Measurements from ENCODE around the gene ST14.

The ST14 gene

GRCh38 chr11:130150790-130151189, 8.8 kb upstream of the ST14 start:
- no peak for TF ChIP-seq FOXK2 (IDR thresholded peaks at IDR 0.05)
- no peak for TF ChIP-seq ARNT (IDR thresholded peaks at IDR 0.05)
- no peak for TF ChIP-seq ZNF384 (IDR thresholded peaks at IDR 0.05)
- no peak for TF ChIP-seq CTBP1 (IDR thresholded peaks at IDR 0.05; ENCODE audit: borderline replicate concordance)
- no peak for TF ChIP-seq SP1 (IDR thresholded peaks at IDR 0.05)
- no peak for TF ChIP-seq FOXM1 (IDR thresholded peaks at IDR 0.05; ENCODE audit: borderline replicate concordance)
- no peak for TF ChIP-seq BHLHE40 (IDR thresholded peaks at IDR 0.05; ENCODE audit: borderline replicate concordance)
- TF ChIP-seq ELF4 (IDR thresholded peaks at IDR 0.05), result no peak
- TF ChIP-seq NFRKB (IDR thresholded peaks at IDR 0.05), result no peak
- ChIA-PET POLR2A (interaction anchor here (0.5 kb wide), 1 partner anchor 35 kb away, joined by 3 read pairs; no protein-coding TSS in a partner anchor), CTCF (interaction anchor here (0.7 to 1.0 kb wide), 3 partner anchors 18 to 258 kb away, joined by 3 read pairs; no protein-coding TSS in a partner anchor)
- DNase-seq (ENCODE audit: extremely low spot score), result no peak

DNA sequence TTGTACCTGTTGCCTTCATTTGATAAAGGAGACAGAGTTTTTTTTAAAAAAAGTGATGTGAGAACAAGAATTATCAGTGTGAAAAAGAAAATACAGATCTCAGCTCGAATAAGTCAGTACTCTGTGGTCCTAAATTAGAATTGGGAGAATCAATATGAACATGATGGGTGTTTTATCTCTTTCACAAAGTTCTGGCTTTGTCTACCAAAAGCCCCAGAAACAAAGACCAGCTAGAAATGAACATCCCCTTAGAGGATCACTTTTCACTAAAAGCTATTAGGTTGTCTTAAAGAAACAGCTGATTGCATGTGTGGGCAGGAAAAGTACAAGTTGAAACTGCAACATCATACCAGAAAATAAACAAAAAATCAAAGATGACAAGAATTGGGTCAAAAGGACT, 8.4 kb upstream of the ST14 start:
- TF ChIP-seq ELF4 (IDR thresholded peaks at IDR 0.05), result no peak
- no peak for TF ChIP-seq ARNT (IDR thresholded peaks at IDR 0.05)
- TF ChIP-seq FOXA1 (IDR thresholded peaks at IDR 0.05), result no peak
- TF ChIP-seq L3MBTL2 (conservative IDR thresholded peaks at IDR 0.05), result no peak
- no peak for TF ChIP-seq SP1 (IDR thresholded peaks at IDR 0.05)
- no peak for TF ChIP-seq HDGF (IDR thresholded peaks at IDR 0.05; ENCODE audit: borderline replicate concordance)
- TF ChIP-seq FOXK2 (IDR thresholded peaks at IDR 0.05), result no peak
- no peak for TF ChIP-seq FOXM1 (IDR thresholded peaks at IDR 0.05; ENCODE audit: borderline replicate concordance)
- TF ChIP-seq, protein P1, sequence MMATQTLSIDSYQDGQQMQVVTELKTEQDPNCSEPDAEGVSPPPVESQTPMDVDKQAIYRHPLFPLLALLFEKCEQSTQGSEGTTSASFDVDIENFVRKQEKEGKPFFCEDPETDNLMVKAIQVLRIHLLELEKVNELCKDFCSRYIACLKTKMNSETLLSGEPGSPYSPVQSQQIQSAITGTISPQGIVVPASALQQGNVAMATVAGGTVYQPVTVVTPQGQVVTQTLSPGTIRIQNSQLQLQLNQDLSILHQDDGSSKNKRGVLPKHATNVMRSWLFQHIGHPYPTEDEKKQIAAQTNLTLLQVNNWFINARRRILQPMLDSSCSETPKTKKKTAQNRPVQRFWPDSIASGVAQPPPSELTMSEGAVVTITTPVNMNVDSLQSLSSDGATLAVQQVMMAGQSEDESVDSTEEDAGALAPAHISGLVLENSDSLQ (IDR thresholded peaks at IDR 0.05), result no peak
- TF ChIP-seq ZNF384 (IDR thresholded peaks at IDR 0.05), result no peak
- no peak for TF ChIP-seq TARDBP (IDR thresholded peaks at IDR 0.05)
- no peak for TF ChIP-seq NFRKB (IDR thresholded peaks at IDR 0.05)
- no peak for TF ChIP-seq BHLHE40 (IDR thresholded peaks at IDR 0.05; ENCODE audit: borderline replicate concordance)
- TF ChIP-seq LEF1 (IDR thresholded peaks at IDR 0.05; ENCODE audit: borderline replicate concordance), result no peak
- TF ChIP-seq SUZ12 (IDR thresholded peaks at IDR 0.05), result no peak
- no peak for TF ChIP-seq CTBP1 (IDR thresholded peaks at IDR 0.05; ENCODE audit: borderline replicate concordance)
- CTCF ChIA-PET, result interaction anchor here (0.7 kb wide), 2 partner anchors 62 to 258 kb away, joined by 3 read pairs; no protein-coding TSS in a partner anchor
- POLR2A ChIA-PET, result interaction anchor here (0.5 kb wide), 1 partner anchor 34 kb away, joined by 3 read pairs; no protein-coding TSS in a partner anchor
- no peak for DNase-seq (ENCODE audit: extremely low spot score)

DNA sequence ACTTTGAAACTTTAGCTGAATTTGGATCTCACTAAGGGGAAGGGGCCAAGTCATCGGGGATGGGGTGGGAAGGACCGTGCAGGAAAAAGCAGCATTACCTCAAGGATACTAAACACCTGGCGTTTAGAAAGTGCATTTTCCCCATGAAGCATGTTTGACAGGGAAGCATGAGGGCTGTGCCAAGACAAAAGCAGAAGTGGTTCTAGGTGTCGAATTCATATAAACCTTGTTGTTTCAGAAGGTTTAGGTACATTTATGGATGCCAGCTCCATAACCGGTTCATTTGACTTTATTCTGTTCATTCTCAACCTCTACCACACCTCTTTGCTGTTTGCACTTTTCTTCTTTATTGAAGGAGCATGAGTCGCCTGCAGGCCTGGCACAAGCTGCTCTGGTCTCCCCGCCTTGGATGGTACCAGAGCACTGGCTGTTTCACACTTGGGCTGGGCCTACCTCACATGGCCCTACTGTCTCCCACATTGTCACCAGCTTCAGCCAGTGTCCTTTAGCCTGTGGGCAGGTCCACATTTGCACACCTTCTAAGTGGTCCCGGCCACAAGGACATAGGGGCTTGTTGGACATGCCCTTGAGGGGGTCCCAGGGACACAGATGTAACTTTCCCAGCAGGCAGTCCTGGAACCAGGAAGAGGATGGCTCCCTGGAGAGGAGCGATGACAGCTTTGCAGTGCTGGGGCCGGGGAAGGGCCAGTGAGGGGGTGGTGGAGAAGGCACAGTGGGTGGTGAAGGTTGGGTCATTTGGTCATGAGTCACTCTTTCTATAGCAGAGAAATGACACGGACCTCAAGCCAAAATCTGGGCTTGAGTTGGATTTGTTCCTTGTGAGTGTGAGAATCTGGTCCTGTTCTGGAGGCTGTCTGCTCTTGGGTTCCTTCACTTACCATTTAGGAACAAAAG, 3.2 kb upstream of the ST14 start:
- TF ChIP-seq ELF4 (IDR thresholded peaks at IDR 0.05) (no peak), FOXA1 (IDR thresholded peaks at IDR 0.05) (no peak), ARNT (IDR thresholded peaks at IDR 0.05) (no peak), L3MBTL2 (conservative IDR thresholded peaks at IDR 0.05) (no peak), FOXK2 (IDR thresholded peaks at IDR 0.05) (no peak), NFRKB (IDR thresholded peaks at IDR 0.05) (no peak), ZNF384 (IDR thresholded peaks at IDR 0.05) (no peak), FOXM1 (IDR thresholded peaks at IDR 0.05; ENCODE audit: borderline replicate concordance) (no peak), HDGF (IDR thresholded peaks at IDR 0.05; ENCODE audit: borderline replicate concordance) (no peak), CTBP1 (IDR thresholded peaks at IDR 0.05; ENCODE audit: borderline replicate concordance) (no peak), SUZ12 (IDR thresholded peaks at IDR 0.05) (no peak)
- TF ChIP-seq, protein P1 (IDR thresholded peaks at IDR 0.05), result no peak
- POLR2A ChIA-PET, result no interaction called here
- CTCF ChIA-PET, result no interaction called here
- DNase-seq (ENCODE audit: extremely low spot score), result no peak

GRCh38 chr11:130157101-130157500, 2.5 kb upstream of the ST14 start:
- CTCF ChIA-PET, result no interaction called here
- no peak for TF ChIP-seq FOXM1 (IDR thresholded peaks at IDR 0.05; ENCODE audit: borderline replicate concordance)
- POLR2A ChIA-PET, result no interaction called here
- no peak for DNase-seq (ENCODE audit: extremely low spot score)

DNA sequence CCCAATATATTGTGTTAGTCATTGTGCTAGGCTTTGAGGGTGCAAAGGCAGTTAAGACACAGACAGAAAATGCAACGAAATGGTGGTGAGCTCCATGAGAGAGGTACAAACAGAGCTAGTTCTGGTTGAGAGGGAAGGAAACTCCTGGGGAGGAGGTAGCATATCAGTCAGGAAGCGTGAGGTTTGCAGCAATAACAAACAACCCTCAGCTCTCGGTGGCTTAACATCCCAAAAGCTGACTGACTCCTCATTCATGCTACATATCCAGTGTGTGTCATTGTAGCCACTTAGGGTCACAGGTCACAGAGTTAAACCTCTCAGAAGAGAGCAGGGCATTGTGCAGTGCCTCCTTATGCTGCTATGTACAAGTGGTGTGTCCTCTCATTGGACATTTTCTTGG, 1.7 kb upstream of the ST14 start:
- DNase-seq (ENCODE audit: extremely low spot score), result no peak
- POLR2A ChIA-PET, result no interaction called here
- TF ChIP-seq FOXM1 (IDR thresholded peaks at IDR 0.05; ENCODE audit: borderline replicate concordance), result no peak
- no peak for TF ChIP-seq CTBP1 (IDR thresholded peaks at IDR 0.05; ENCODE audit: borderline replicate concordance)
- TF ChIP-seq LEF1 (IDR thresholded peaks at IDR 0.05; ENCODE audit: borderline replicate concordance), result no peak
- no peak for TF ChIP-seq TARDBP (IDR thresholded peaks at IDR 0.05)
- TF ChIP-seq ARNT (IDR thresholded peaks at IDR 0.05), result no peak
- no peak for TF ChIP-seq BHLHE40 (IDR thresholded peaks at IDR 0.05; ENCODE audit: borderline replicate concordance)
- TF ChIP-seq HDGF (IDR thresholded peaks at IDR 0.05; ENCODE audit: borderline replicate concordance), result no peak
- no peak for TF ChIP-seq L3MBTL2 (conservative IDR thresholded peaks at IDR 0.05)
- TF ChIP-seq NFRKB (IDR thresholded peaks at IDR 0.05), result no peak
- no peak for TF ChIP-seq SP1 (IDR thresholded peaks at IDR 0.05)
- no peak for TF ChIP-seq ELF4 (IDR thresholded peaks at IDR 0.05)
- TF ChIP-seq ZNF384 (IDR thresholded peaks at IDR 0.05), result no peak
- CTCF ChIA-PET, result no interaction called here

DNA sequence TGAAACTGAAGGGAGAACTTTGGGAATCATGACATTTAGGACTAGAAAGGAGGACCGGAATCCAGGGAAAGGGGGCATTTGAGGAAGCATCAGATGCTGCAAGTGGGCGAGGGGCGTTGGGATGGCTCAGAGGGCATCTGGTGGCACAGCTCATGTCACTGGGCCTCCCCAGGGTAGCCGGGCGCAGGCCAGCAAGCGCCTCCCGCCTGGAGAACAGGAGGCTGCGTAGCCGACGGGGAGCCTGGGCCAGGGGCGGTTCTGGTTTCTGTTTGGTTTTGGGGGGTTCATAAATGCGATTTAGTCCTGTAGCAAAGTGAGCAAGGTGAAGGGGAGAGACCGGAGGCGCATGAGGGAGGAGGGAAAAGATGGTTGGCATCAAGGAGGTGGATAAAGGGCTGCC, 443 bp upstream of the ST14 start:
- DNase-seq (ENCODE audit: extremely low spot score), result no peak
- POLR2A ChIA-PET, result no interaction called here
- CTCF ChIA-PET, result no interaction called here

More for the DNA sequence above, 443 bp upstream of the ST14 start:
- TF ChIP-seq SP1 (IDR thresholded peaks at IDR 0.05), result no peak
- no peak for TF ChIP-seq FOXM1 (IDR thresholded peaks at IDR 0.05; ENCODE audit: borderline replicate concordance)
- no peak for TF ChIP-seq ELF4 (IDR thresholded peaks at IDR 0.05)
- no peak for TF ChIP-seq ZNF384 (IDR thresholded peaks at IDR 0.05)
- no peak for TF ChIP-seq NFRKB (IDR thresholded peaks at IDR 0.05)
- TF ChIP-seq CTBP1 (IDR thresholded peaks at IDR 0.05; ENCODE audit: borderline replicate concordance), result no peak
- TF ChIP-seq, protein P1 (IDR thresholded peaks at IDR 0.05), result no peak
- TF ChIP-seq SUZ12 (IDR thresholded peaks at IDR 0.05), result no peak
- no peak for TF ChIP-seq LEF1 (IDR thresholded peaks at IDR 0.05; ENCODE audit: borderline replicate concordance)
- no peak for TF ChIP-seq ARNT (IDR thresholded peaks at IDR 0.05)
- TF ChIP-seq FOXK2 (IDR thresholded peaks at IDR 0.05), result no peak
- no peak for TF ChIP-seq BHLHE40 (IDR thresholded peaks at IDR 0.05; ENCODE audit: borderline replicate concordance)

Data from HEK293T (cell line).